ENCODE results near the gene TBL2.
"Not testable (repeated sequence)": the region's sequence is repeated elsewhere in the genome, so short reads cannot be mapped to it uniquely, and the experiment has no call there.

Gene TBL2

DNA sequence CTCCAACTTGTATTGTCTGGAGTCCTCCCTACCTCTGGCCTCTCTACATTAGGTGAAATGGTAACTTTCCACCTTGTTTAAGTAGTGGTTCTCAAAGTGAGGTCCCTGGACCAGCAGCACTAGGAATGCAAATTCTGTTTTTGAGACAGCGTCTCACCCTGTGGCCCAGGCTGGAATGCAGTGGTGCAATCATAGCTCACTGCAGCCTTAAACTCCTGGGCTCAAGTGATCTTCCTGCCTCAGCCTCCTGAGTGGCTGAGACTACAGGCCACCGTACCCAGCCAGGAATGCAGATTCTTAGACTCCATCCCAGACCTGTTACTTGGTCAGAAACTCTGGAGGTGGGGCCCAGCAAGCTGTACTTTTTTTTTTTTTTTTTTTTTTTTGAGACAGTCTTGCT lies 6.8 kb upstream of the TBL2 start:
- Histone ChIP-seq H3K27ac (ENCODE audit: low read depth, low read length) (no peak overlapping the region), H3K27me3 (ENCODE audit: insufficient read depth, low read length) (no peaks in the 10 kb centered on the region), H3K4me3 (ENCODE audit: low read depth, low read length) (no peak overlapping the region), H2AFZ (ENCODE audit: low read length, unreplicated experiment) (no peak overlapping the region), H3K36me3 (ENCODE audit: insufficient read depth, low read length) (no peaks in the 10 kb centered on the region), H3K4me1 (ENCODE audit: control insufficient read depth, insufficient read depth, low read length, unreplicated experiment) (peaks cover 4% of the 10 kb centered on the region), H3K79me2 (ENCODE audit: control insufficient read depth, insufficient read depth, low read length, unreplicated experiment) (no peaks in the 10 kb centered on the region)

- Histone ChIP-seq H3K79me2 (ENCODE audit: control insufficient read depth, insufficient read depth, low read length, unreplicated experiment) (peaks cover 4% of the 10 kb centered on the region), H2AFZ (ENCODE audit: low read length, unreplicated experiment) (no peak overlapping the region), H3K36me3 (ENCODE audit: insufficient read depth, low read length) (no peaks in the 10 kb centered on the region), H3K4me3 (ENCODE audit: low read depth, low read length) (no peak overlapping the region), H3K27me3 (ENCODE audit: insufficient read depth, low read length) (no peaks in the 10 kb centered on the region), H3K4me1 (ENCODE audit: control insufficient read depth, insufficient read depth, low read length, unreplicated experiment) (peaks cover 3% of the 10 kb centered on the region), H3K27ac (ENCODE audit: low read depth, low read length) (no peak overlapping the region)
These were observed 4.4 kb upstream of the TBL2 start for GRCh38 chr7:73582664-73583202.

DNA sequence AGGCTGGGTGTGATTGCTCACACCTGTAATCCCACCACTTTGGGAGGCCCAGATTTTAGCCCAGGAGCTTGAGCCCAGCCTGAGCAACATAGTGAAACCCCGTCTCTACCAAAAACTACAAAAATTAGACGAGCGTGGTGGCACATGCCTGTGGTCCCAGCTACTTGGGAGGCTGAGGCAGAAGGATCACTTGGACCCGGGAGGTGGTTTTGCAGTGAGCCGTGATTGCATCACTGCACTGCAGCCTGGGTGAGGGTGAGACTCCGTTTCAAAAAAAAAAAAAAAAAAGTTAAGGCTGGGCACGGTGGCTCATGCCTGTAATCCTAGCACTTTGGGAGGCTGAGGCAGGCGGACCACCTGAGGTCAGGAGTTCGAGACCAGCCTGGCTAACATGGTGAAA lies 2.6 kb upstream of the TBL2 start:
- not testable (repeated sequence) for H3K27ac ChIP-seq (ENCODE audit: low read depth, low read length); H3K27me3 ChIP-seq (ENCODE audit: insufficient read depth, low read length); H3K36me3 ChIP-seq (ENCODE audit: insufficient read depth, low read length); H3K4me3 ChIP-seq (ENCODE audit: low read depth, low read length); H2AFZ ChIP-seq (ENCODE audit: low read length, unreplicated experiment)
- Histone ChIP-seq H3K4me1 (ENCODE audit: control insufficient read depth, insufficient read depth, low read length, unreplicated experiment) (peaks cover 13% of the 10 kb centered on the region), H3K79me2 (ENCODE audit: control insufficient read depth, insufficient read depth, low read length, unreplicated experiment) (peaks cover 21% of the 10 kb centered on the region)

DNA sequence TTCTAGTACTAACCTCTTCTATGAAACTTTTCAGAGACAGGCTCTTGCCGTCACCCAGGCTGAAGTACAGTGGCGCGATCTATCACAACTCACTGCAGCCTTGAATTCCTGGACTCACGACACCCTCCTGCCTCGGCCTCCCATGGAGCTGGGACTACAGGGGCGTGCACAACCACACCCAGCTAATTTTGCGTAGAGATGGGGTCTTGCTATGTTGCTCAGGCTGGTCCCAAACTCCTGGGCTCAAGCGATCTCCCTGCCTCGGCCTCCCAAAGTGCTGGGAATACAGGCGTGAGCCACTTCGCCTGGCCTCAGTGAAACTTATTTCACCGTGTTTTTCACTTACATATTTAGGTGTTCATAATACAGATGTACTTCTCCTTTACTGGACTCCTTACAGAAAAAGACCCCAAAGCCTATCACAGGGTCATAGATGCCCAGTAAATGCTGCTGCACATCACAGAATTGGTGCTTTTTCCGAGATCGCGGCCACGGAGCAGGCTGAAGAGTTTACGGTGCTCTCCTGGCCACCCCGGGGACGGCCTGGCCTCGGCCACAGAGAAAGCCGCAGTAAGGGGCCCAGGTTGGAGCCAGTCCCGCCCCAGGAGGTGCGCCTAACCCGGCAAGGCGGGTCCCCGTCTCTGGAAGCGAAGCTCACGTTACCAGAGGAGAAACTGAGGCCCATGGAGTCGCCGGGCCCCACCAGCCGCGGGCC lies 595 bp downstream of the TBL2 start:
- Histone ChIP-seq H2AFZ (ENCODE audit: low read length, unreplicated experiment) (peak overlapping the region; percentile 8), H3K79me2 (ENCODE audit: control insufficient read depth, insufficient read depth, low read length, unreplicated experiment) (peaks cover 38% of the 10 kb centered on the region), H3K4me1 (ENCODE audit: control insufficient read depth, insufficient read depth, low read length, unreplicated experiment) (peaks cover 13% of the 10 kb centered on the region), H3K4me3 (ENCODE audit: low read depth, low read length) (peak overlapping the region; percentile 86), H3K27me3 (ENCODE audit: insufficient read depth, low read length) (no peaks in the 10 kb centered on the region), H3K27ac (ENCODE audit: low read depth, low read length) (peak overlapping the region; percentile 44), H3K36me3 (ENCODE audit: insufficient read depth, low read length) (peaks cover 12% of the 10 kb centered on the region; the same call in 1 of the 2 replicates)

DNA sequence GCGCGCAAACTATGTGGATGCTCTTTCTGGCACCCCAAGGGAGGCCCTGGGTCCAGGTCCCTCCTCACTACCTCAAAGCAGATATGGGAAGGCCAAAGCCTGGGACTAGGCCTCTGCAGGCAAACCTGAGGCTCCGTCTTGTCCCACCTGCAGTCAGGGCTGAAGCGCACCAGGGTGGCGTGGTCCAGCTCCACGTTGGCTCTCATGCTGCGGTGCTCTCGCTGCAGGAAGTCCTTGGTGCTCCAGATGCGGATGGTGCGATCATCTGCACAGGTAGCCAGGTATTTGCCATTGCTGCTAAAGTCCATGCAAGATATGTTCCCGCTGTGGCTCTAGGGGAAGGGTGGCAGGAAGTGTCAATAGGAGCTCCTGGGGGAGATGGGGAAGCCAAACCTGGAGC lies 4.6 kb downstream of the TBL2 start:
- Histone ChIP-seq H3K27ac (ENCODE audit: low read depth, low read length) (no peak overlapping the region), H3K79me2 (ENCODE audit: control insufficient read depth, insufficient read depth, low read length, unreplicated experiment) (peaks cover 38% of the 10 kb centered on the region), H3K36me3 (ENCODE audit: insufficient read depth, low read length) (peaks cover 16% of the 10 kb centered on the region; the same call in 1 of the 2 replicates)

GRCh38 chr7:73573276-73573675 lies 5.1 kb downstream of the TBL2 start:
- Histone ChIP-seq H3K4me1 (ENCODE audit: control insufficient read depth, insufficient read depth, low read length, unreplicated experiment) (peaks cover 10% of the 10 kb centered on the region), H3K79me2 (ENCODE audit: control insufficient read depth, insufficient read depth, low read length, unreplicated experiment) (peaks cover 38% of the 10 kb centered on the region), H3K27ac (ENCODE audit: low read depth, low read length) (no peak overlapping the region), H2AFZ (ENCODE audit: low read length, unreplicated experiment) (no peak overlapping the region), H3K36me3 (ENCODE audit: insufficient read depth, low read length) (peaks cover 16% of the 10 kb centered on the region; the same call in 1 of the 2 replicates), H3K27me3 (ENCODE audit: insufficient read depth, low read length) (no peaks in the 10 kb centered on the region), H3K4me3 (ENCODE audit: low read depth, low read length) (no peak overlapping the region)

More for the DNA sequence above, 4.6 kb downstream of the TBL2 start:
- H3K4me3 ChIP-seq (ENCODE audit: low read depth, low read length), result no peak overlapping the region
- H3K4me1 ChIP-seq (ENCODE audit: control insufficient read depth, insufficient read depth, low read length, unreplicated experiment), result peaks cover 10% of the 10 kb centered on the region
- no peak overlapping the region for H2AFZ ChIP-seq (ENCODE audit: low read length, unreplicated experiment)
- no peaks in the 10 kb centered on the region for H3K27me3 ChIP-seq (ENCODE audit: insufficient read depth, low read length)

- Histone ChIP-seq H2AFZ (ENCODE audit: low read length, unreplicated experiment) (no peak overlapping the region), H3K4me1 (ENCODE audit: control insufficient read depth, insufficient read depth, low read length, unreplicated experiment) (peaks cover 10% of the 10 kb centered on the region), H3K27me3 (ENCODE audit: insufficient read depth, low read length) (no peaks in the 10 kb centered on the region), H3K4me3 (ENCODE audit: low read depth, low read length) (no peak overlapping the region), H3K27ac (ENCODE audit: low read depth, low read length) (no peak overlapping the region), H3K79me2 (ENCODE audit: control insufficient read depth, insufficient read depth, low read length, unreplicated experiment) (peaks cover 34% of the 10 kb centered on the region), H3K36me3 (ENCODE audit: insufficient read depth, low read length) (peaks cover 16% of the 10 kb centered on the region; the same call in 1 of the 2 replicates)
These were observed 5.6 kb downstream of the TBL2 start for GRCh38 chr7:73572767-73573186.

DNA sequence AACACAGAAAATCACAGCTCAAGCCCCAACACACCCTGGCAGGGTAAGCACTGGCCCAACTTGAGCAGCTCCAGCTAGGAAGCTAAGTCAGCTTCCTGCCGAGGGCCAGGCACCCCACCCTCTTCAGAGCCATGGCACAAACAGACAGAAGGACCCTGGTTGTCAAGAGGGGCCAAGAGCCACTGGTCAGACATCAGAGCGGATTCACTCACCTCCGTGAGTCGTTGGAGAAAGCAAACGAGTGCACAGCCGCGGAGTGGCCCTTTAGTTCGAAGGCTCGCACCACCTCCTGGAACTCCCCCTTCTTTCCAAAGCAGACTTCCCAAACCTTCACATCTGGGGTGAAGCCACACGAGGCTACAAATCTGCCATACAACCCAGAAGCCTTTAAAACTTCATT lies 7.4 kb downstream of the TBL2 start:
- H3K36me3 ChIP-seq (ENCODE audit: insufficient read depth, low read length), result peaks cover 16% of the 10 kb centered on the region; the same call in 1 of the 2 replicates
- H3K4me1 ChIP-seq (ENCODE audit: control insufficient read depth, insufficient read depth, low read length, unreplicated experiment), result no peaks in the 10 kb centered on the region

GRCh38 chr7:73570521-73570920 lies 7.9 kb downstream of the TBL2 start:
- H3K27ac ChIP-seq (ENCODE audit: low read depth, low read length), result no peak overlapping the region
- peaks cover 16% of the 10 kb centered on the region; the same call in 1 of the 2 replicates for H3K36me3 ChIP-seq (ENCODE audit: insufficient read depth, low read length)
- H3K4me1 ChIP-seq (ENCODE audit: control insufficient read depth, insufficient read depth, low read length, unreplicated experiment), result peaks cover 4% of the 10 kb centered on the region
- no peak overlapping the region for H2AFZ ChIP-seq (ENCODE audit: low read length, unreplicated experiment)
- H3K79me2 ChIP-seq (ENCODE audit: control insufficient read depth, insufficient read depth, low read length, unreplicated experiment), result peaks cover 12% of the 10 kb centered on the region
- H3K4me3 ChIP-seq (ENCODE audit: low read depth, low read length), result no peak overlapping the region
- H3K27me3 ChIP-seq (ENCODE audit: insufficient read depth, low read length), result no peaks in the 10 kb centered on the region

More for the DNA sequence above, 7.4 kb downstream of the TBL2 start:
- Histone ChIP-seq H3K27me3 (ENCODE audit: insufficient read depth, low read length) (no peaks in the 10 kb centered on the region), H2AFZ (ENCODE audit: low read length, unreplicated experiment) (no peak overlapping the region), H3K4me3 (ENCODE audit: low read depth, low read length) (no peak overlapping the region), H3K79me2 (ENCODE audit: control insufficient read depth, insufficient read depth, low read length, unreplicated experiment) (peaks cover 16% of the 10 kb centered on the region), H3K27ac (ENCODE audit: low read depth, low read length) (no peak overlapping the region)

DNA sequence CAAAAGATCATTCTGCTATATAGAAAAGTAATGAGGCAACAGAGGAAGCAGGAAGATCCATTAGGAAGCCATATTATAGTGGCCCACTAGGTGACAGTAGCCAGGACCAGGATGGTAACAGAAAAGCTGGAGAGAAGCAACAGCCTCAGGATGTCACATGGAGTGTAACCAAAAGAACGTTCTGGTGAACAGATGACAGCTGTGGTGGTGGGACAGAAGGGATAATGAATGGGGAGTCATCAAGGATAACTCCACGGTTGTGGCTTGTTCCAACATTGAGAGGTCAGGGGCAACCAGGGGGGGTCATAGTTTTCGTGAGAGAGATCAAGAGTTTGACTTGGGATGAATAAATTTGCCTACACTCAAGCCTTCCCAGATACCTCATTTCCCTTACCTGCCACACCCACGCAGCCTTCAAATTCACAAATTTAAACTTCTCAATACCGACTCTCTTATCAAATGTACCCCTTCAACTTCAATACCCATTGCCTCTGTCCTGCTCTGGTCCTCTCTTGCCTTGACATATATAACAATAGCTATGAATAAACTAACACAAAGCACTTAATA lies 9.3 kb downstream of the TBL2 start:
- H3K4me3 ChIP-seq (ENCODE audit: low read depth, low read length), result no peak overlapping the region
- peaks cover 8% of the 10 kb centered on the region for H3K4me1 ChIP-seq (ENCODE audit: control insufficient read depth, insufficient read depth, low read length, unreplicated experiment)

More for the DNA sequence above, 9.3 kb downstream of the TBL2 start:
- no peaks in the 10 kb centered on the region for H3K27me3 ChIP-seq (ENCODE audit: insufficient read depth, low read length)
- H2AFZ ChIP-seq (ENCODE audit: low read length, unreplicated experiment), result no peak overlapping the region
- peaks cover under 1% of the 10 kb centered on the region for H3K79me2 ChIP-seq (ENCODE audit: control insufficient read depth, insufficient read depth, low read length, unreplicated experiment)
- peaks cover 16% of the 10 kb centered on the region; the same call in 1 of the 2 replicates for H3K36me3 ChIP-seq (ENCODE audit: insufficient read depth, low read length)
- H3K27ac ChIP-seq (ENCODE audit: low read depth, low read length), result no peak overlapping the region

Measured in ACC112 (cell line).